GM10847 (cell line): ENCODE data around the gene LPP.

Experiments used
- POLR2A ChIP-seq: IDR thresholded peaks from 2 replicates; pipeline ENCODE4 v1.6.1; 2011; ENCODE audit not compliant: insufficient read length; ENCODE audit errors: extremely low read depth

LPP gene

DNA sequence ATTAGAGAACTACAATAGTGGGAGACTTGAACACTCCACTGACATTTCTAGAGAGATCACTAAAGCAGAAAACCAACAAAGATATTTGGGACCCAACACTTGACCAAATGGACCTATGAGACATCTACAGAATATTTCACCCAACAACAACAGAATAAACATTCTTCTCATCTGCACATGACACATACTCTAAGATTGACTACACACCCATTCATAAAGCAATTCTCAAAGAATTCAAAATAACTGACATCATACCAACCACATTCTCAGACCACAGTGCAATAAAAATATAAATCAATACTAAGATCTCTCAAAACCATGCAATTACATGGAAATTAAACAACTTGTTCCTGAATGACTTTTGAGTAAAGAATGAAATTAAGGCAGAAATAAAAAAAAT, 473.7 kb downstream of the LPP start:
- TF ChIP-seq POLR2A: no peak

DNA sequence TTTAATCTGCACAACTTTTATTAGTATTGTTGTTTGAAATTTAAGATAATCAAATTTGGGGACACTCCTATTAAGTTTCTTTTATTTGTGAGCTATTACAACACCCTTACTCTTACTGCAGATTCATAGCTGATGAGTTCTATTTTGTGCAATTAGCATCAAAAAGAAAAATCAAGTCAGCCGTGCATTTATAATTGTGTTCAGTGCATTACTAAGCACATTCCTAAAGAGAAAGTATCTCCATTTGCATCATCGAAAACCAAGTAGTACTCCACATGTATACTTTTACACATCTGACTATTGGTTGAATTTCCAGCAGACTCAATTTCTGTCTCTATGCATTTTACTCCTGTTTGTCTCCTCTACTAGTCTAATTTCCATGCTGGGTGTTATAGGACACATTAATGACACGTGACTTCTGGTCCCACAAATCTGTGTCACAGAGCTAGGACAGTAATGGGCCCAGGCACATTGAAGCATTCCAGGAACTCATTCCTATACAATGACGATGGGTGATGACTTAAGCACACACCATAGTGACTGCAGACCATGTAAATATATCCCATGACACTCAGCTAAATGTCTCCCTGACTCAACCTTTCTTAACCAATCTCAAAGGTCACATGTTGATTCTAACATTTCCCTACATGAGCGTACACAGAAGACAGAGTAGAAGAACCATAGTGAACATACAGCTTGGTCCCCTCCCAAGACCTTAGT, 477.5 kb downstream of the LPP start:
- no peak for TF ChIP-seq POLR2A

DNA sequence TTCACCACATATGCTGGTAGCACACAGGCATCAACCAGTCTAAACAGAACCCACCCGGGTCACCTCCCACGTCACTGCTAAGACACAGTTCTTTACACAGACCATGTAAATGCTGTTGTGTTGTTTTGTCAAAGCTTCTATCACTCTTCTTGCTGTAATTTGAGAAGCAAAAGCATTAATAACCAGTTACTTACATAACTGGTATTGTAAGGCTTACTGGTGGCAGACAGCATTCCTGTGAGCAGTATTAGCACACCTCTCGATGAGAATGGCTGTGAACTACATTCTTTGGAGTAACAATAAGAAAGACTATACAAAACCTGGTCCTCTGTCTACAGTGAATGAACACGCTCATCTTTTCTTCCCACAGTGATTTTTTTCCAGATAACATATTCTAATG, 479.2 kb downstream of the LPP start:
- TF ChIP-seq POLR2A: no peak

DNA sequence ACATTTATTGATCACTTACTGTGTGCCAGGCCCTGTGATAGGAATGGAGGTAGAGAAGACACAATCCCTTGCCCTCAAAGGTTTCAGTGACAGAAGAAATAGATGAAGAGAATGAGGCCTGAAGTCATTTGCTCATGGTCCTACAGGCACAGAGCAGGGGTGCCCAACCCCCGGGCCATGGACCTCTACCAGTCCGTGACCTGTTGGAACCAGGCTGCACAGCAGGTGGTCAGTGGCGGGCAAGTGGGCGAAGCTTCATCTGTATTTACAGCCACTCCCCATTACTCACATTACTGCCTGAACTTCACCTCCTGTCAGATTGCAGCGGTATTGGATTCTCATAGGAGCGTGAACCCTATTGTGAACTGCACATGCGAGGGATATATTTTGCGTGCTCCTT, 480.3 kb downstream of the LPP start:
- no peak for TF ChIP-seq POLR2A

DNA sequence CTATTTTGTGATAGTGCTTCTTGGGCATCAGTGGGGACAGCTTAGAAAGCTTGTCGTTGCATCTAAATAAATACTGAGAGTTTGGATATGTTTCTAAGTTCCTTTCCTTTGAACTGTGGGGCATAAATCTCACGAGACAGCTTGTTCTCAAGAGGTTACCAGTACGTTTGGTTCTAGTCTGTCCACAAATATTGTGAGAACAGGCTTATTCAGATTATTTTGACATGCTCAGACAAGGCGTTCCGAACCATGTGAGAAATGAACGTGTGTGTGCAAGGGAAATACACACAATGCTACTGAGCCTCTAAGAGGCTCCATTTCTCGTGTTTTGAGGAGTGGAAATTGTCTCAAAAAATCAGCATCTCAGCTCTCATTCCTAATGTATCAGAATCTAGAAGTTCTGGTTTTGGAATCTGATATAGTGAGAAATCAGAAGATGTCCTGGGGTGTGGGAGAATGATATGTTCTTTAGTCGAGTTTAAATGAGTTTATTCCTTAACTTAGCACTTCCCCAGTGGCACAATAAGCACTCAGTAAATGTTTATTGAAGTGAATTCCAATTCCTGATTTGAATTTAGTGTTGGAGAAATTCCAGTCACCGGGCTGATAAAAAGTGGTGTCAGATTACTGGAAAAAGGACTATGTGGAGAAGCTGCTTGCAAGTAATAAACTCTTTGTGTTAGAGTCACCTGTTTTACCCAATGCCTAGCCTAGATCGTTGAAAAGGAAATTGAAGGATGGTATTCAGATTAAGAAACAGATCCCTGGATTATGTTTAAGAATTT, 481.5 kb downstream of the LPP start:
- no peak for TF ChIP-seq POLR2A

DNA sequence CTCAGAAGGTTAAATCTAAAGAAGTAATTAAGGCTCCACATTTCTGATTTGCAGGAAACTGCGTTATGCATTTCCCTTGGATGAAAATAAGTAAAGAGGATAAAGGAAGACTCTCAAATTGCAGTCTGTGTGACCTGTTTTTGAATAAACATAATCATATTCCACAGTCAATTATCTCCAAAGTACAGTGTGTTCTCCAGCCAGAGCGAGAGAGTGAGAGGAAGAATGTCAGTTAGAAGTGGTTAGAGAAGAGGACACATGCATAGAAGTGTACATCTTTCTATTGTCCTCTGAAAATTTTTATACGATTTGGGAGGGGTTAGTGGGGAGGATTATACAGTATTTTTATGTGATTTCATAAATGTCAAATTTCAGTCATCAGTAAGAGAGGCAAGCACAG, 487.1 kb downstream of the LPP start:
- no peak for TF ChIP-seq POLR2A

DNA sequence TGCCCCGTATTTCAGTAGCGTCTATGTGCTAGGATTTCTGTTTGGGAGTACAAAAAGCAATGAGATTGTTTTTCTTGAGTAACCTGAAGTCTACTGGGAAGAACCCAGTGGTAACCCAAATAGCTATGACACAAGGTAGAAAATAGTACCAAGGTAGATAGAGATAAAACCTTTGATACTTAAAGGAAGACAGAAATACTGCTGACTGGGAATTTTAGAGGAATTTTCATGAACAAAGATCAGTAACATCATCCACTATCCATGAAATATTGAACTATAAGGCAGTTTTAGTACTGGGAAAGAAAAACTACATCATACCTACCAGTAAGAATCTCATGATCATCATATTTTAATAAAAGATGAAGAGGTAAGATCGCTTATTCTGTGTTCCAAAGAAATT, 489.8 kb downstream of the LPP start:
- no peak for TF ChIP-seq POLR2A

DNA sequence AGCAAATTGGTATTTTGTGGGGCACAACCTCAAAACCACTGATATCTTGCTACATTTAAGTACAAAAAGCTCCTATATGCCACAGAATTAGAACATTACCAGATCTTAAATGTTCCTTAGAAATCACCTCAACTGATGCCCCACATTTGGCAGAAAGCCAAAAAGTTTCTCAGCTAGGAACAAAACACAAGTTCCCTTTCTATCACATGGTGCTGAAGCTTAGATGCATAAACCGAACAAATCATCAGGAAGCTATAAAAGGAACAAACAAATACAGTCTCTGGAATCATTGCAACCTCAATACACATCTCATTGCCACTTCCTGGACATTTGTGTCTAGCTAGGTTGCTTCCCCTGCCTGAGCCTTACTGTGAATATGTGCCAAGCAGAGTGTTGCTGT, 492.6 kb downstream of the LPP start:
- no peak for TF ChIP-seq POLR2A

DNA sequence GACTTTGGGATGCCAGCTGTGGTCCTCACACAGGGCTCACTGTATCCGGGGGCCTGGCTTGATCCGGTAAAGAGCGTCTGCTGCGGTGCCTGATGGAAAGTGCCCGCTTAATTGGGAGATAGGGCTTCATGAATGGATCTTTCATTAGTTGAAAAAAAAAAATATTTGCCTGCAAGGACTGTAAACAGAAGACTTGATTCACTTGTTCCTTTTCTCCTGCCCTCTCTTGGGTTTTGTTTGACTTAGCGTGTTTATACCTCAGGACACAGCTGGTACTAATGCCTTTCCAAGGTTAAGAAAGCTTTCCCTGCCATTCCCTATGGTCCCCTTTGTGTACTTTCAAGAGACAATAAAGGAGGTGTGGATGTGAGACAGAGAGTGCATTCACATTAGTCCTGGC, 493.3 kb downstream of the LPP start:
- TF ChIP-seq POLR2A: no peak

DNA sequence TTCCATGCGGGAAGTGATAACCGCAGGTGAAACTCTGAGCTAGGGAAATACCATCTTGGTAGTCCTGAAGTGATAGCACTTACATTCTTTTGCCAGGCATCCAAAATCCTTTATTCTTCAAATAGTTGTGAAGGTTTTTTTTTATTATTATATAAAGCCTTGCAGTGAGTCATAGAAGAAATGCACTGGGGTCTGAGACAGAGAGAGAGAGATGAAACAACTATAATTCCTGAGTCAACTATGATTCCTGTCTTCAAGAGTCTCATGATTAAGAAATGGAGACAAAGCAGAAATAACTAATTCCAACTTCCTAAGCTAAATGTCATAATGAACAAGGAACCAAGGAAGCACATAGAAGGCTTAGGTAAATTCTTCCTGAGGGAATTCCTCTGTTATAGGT, 495.6 kb downstream of the LPP start:
- TF ChIP-seq POLR2A: no peak

DNA sequence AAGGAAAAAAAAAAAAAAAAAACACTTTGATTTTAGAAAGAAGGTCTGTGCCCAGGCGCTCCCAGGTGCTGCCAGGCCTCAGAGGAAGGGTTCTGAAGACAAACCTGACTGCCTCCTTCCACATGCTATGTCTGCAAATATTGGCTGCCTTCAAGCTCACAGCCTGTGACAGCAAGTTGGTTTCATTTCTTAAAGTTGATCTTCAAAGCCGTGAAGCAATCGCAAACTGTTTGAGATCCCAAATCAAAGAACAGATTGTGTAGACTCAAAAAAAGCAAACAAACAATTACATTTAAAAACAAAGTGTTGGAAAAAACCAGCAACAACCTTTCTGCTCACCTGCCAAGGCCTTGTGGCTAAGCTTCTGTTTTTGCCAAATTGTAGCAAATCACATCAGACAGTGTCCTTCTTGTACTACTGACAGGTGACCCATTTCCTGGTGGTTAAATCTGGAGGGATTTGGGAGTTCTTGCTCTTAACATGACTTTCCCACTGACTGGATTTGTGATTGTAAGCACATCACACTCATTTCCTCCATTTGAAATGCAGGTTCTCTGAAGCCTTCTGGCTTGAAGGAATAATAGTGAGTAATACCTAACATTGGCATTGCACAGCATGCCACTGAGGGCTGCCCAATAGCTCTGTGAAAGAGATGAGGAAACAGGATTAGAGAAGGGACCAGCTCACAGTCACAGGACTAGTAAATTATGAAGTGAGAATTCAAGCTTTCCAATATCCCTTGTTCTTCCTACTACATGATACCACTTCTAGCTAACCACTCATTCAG, 502.4 kb downstream of the LPP start:
- no peak for TF ChIP-seq POLR2A

DNA sequence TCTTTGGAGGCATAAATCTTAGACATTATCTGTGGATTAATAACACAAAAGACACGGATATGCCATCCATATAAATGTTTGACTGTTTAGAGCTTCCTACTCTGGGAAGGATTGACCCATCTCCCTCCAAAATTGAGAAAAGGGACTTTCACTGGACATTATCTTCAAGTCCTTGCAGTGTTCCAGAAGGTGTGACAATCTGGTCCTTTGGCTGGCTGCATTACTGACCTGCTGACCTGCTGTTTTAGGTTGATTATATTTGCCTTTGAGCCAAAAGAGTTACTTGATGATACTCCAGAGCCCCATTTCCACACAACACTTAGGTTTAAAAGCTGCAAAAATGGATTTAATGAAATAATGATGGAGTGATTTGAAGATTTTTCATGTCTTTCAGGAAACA, 504.6 kb downstream of the LPP start:
- no peak for TF ChIP-seq POLR2A

DNA sequence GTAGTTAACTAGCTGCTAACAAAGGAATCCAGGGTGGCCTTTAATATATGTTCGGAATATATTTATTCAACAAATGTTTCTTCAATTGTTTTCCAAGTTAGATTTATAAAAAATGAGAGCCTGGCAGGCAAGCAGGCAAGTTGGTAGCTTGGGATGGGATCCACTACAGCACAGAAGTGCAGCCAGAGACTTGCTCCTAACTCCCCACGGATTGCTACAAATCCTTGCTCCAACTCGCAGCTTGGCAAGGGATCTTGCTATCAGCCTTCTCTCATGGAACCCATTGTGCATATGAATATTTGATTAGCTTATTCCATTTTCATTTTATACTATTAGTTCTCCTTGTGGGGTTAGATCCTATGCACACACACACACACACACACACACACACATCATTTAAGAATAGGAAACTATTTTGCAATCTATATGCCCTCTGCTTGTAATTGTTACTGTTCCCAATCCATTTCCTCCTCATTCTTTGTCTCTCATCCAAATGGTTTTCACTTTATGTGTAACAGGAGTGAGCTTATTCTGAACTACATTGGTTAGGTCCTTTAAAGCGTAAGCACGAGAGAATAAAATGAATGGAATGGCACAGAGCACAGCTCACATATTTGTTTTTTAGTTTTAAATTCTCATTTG, 505.6 kb downstream of the LPP start:
- no peak for TF ChIP-seq POLR2A

DNA sequence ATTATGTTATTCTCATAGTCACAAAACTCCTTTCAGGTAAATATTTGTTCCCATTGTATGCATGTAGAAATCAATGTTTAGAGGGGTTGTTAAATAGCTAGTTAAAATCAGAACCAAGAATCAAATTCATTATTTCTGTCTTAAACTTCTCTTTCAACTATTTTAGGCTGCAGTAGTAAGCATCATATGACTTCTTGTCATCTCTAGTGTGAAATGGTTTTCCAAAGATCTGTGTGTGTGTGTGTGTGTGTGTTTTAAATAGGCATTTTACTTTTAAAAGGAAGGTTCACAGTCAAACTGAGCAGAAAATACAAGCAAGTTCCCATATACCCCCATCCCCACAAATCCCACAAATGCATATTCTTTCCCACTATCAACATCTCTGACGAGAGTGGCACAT, 506.5 kb downstream of the LPP start:
- TF ChIP-seq POLR2A: no peak

DNA sequence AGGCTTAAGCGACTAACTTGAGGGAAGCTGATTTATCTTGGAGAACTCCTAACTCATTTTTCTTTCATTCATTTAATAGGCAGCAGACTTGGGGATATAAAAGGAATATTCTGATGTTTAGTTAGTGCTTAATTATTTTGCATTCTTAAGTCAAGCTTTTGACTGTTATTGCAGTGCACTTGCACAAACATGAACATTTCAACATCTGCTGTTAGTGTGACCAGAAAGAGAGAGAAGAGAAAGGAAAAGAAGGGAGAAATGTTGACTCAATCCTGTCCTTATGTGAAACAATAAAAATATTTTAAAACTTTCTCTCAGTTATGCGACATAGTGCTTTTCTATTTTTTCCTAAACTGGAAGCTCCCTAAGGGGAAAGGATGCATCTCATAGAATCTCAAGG, 507.8 kb downstream of the LPP start:
- TF ChIP-seq POLR2A: no peak
